ENCODE measurements around the gene TRIL. TPM values are rescaled to one million over a fixed set of nuclear protein-coding genes. Genes with fewer than 3 reads are reported as not detected.

Gene TRIL
- total RNA-seq, 2 experiments from 2014 or later, result not detected

DNA sequence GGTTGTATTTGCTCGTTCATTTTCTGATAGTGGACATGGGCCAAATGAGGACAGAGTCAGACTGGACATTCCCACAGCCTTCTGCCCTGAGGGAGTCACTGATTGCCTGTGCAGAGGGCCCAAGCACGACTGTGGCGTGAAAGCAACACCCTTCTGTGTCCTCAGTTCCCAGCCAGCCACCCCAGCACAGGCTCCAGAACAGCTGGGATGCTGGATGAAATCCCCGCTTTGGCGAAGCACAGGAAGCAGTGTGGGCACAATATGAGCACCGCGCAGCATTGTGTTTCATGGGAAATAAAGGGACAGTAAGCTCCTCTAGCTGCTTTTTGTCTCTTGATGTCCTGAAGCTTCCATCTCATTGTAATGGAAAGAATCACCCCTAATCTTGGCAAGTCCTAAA is 20.5 kb downstream of the TRIL start:
- DNase-seq (ENCODE audit: low spot score), result no peak
- Histone ChIP-seq H3K36me3 (ENCODE audit: insufficient read depth, low read length) (no peaks in the 10 kb centered on the region), H3K4me3 (ENCODE audit: low read depth, low read length, poor library complexity, severe bottlenecking) (no peak overlapping the region), H3K9me3 (ENCODE audit: low read length) (no peaks in the 10 kb centered on the region), H3K79me2 (ENCODE audit: insufficient read depth, low read depth, low read length) (no peaks in the 10 kb centered on the region), H3K9me2 (ENCODE audit: insufficient read depth, low read length) (no peaks in the 10 kb centered on the region), H3K4me1 (ENCODE audit: insufficient read depth, low read length, poor library complexity, severe bottlenecking) (no peaks in the 10 kb centered on the region), H4K20me1 (ENCODE audit: insufficient read depth, low read length) (no peaks in the 10 kb centered on the region), H2AFZ (ENCODE audit: low read length) (no peak overlapping the region), H3K27ac (ENCODE audit: low read depth, low read length, poor library complexity, severe bottlenecking) (no peak overlapping the region), H3K4me2 (ENCODE audit: low read length) (no peak overlapping the region)
- ChIA-PET POLR2A (interaction anchor here (0.7 kb wide), 1 partner anchor 7 kb away, joined by 5 read pairs; no protein-coding TSS in a partner anchor), CTCF (ENCODE audit: unreplicated experiment) (no interaction called here)
- intact Hi-C loops (cut with micrococcal nuclease; ENCODE audit: unreplicated experiment), result no loop called here
- no TSS peak for BruUV-seq (replicated peaks)
- TF ChIP-seq EZH2phosphoT487 (IDR thresholded peaks at IDR 0.05; ENCODE audit: borderline replicate concordance, low read depth, low read length), result no peak
- TF ChIP-seq, protein P1, sequence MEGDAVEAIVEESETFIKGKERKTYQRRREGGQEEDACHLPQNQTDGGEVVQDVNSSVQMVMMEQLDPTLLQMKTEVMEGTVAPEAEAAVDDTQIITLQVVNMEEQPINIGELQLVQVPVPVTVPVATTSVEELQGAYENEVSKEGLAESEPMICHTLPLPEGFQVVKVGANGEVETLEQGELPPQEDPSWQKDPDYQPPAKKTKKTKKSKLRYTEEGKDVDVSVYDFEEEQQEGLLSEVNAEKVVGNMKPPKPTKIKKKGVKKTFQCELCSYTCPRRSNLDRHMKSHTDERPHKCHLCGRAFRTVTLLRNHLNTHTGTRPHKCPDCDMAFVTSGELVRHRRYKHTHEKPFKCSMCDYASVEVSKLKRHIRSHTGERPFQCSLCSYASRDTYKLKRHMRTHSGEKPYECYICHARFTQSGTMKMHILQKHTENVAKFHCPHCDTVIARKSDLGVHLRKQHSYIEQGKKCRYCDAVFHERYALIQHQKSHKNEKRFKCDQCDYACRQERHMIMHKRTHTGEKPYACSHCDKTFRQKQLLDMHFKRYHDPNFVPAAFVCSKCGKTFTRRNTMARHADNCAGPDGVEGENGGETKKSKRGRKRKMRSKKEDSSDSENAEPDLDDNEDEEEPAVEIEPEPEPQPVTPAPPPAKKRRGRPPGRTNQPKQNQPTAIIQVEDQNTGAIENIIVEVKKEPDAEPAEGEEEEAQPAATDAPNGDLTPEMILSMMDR (conservative IDR thresholded peaks at IDR 0.05; ENCODE audit: low read length), result no peak

DNA sequence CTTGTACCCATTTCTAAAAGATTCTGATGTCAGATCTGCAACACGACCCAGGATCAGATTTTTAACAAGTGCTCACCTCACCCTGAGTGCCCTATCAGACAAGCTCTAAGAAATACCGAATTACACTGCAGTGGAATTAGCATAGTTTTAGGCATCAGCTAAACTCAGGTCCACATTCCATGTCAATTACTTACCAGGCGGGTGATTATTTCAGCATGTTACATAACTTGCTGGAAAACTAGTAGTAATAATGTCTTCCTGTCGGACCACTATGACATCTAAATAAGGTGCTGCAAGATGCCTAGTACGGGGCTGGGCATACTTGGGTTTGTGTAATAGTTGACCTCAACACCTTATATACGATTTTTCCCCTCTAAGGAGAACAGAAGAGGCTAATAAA is 21.0 kb downstream of the TRIL start:
- Histone ChIP-seq H3K4me3 (ENCODE audit: low read depth, low read length, poor library complexity, severe bottlenecking) (no peak overlapping the region), H3K27ac (ENCODE audit: low read depth, low read length, poor library complexity, severe bottlenecking) (no peak overlapping the region), H3K36me3 (ENCODE audit: insufficient read depth, low read length) (no peaks in the 10 kb centered on the region), H3K9me3 (ENCODE audit: low read length) (no peaks in the 10 kb centered on the region), H4K20me1 (ENCODE audit: insufficient read depth, low read length) (no peaks in the 10 kb centered on the region), H3K79me2 (ENCODE audit: insufficient read depth, low read depth, low read length) (no peaks in the 10 kb centered on the region), H2AFZ (ENCODE audit: low read length) (no peak overlapping the region), H3K9me2 (ENCODE audit: insufficient read depth, low read length) (no peaks in the 10 kb centered on the region), H3K4me2 (ENCODE audit: low read length) (no peak overlapping the region), H3K4me1 (ENCODE audit: insufficient read depth, low read length, poor library complexity, severe bottlenecking) (no peaks in the 10 kb centered on the region)
- BruUV-seq (replicated peaks), result no TSS peak
- ChIA-PET POLR2A (interaction anchor here (0.7 kb wide), 1 partner anchor 8 kb away, joined by 5 read pairs; no protein-coding TSS in a partner anchor), CTCF (ENCODE audit: unreplicated experiment) (no interaction called here)
- no peak for DNase-seq (ENCODE audit: low spot score)
- TF ChIP-seq, protein P1 (conservative IDR thresholded peaks at IDR 0.05; ENCODE audit: low read length), result no peak
- no peak for TF ChIP-seq EZH2phosphoT487 (IDR thresholded peaks at IDR 0.05; ENCODE audit: borderline replicate concordance, low read depth, low read length)
- intact Hi-C loops (cut with micrococcal nuclease; ENCODE audit: unreplicated experiment), result no loop called here

DNA sequence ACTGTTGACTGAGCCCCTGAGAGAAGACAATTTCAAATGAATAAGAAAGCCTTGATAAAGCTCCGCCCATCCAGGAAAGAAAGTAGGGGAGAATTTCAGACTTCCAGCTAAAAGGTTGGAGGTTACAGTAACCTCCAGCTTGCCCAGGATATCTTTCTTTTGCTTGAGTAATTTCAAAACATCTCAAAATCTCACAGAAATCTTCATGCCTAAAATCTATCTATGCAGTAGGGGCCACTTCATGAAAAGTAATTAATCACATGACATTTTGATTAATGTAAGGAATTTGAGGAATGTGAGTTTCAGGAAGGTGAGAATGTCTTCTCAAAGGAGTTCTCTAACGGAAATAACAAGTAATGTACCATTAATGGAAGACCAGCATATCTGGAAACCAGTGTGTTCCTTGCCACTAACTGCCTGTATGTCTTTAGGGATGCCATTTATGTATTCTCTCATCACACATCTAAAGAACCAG is 24.2 kb downstream of the TRIL start:
- no peak for DNase-seq (ENCODE audit: low spot score)
- Histone ChIP-seq H3K4me3 (ENCODE audit: low read depth, low read length, poor library complexity, severe bottlenecking) (no peak overlapping the region), H3K27ac (ENCODE audit: low read depth, low read length, poor library complexity, severe bottlenecking) (no peak overlapping the region), H3K4me1 (ENCODE audit: insufficient read depth, low read length, poor library complexity, severe bottlenecking) (no peaks in the 10 kb centered on the region), H4K20me1 (ENCODE audit: insufficient read depth, low read length) (no peaks in the 10 kb centered on the region), H3K79me2 (ENCODE audit: insufficient read depth, low read depth, low read length) (no peaks in the 10 kb centered on the region), H3K4me2 (ENCODE audit: low read length) (no peak overlapping the region), H2AFZ (ENCODE audit: low read length) (no peak overlapping the region), H3K36me3 (ENCODE audit: insufficient read depth, low read length) (no peaks in the 10 kb centered on the region), H3K9me3 (ENCODE audit: low read length) (no peaks in the 10 kb centered on the region), H3K9me2 (ENCODE audit: insufficient read depth, low read length) (no peaks in the 10 kb centered on the region)
- POLR2A ChIA-PET, result interaction anchor here (0.5 kb wide), 1 partner anchor 21 kb away, joined by 3 read pairs; no protein-coding TSS in a partner anchor
- BruUV-seq (replicated peaks), result no TSS peak
- CTCF ChIA-PET (ENCODE audit: unreplicated experiment), result no interaction called here
- intact Hi-C loops (cut with micrococcal nuclease; ENCODE audit: unreplicated experiment), result no loop called here
- TF ChIP-seq EZH2phosphoT487 (IDR thresholded peaks at IDR 0.05; ENCODE audit: borderline replicate concordance, low read depth, low read length), result no peak
- TF ChIP-seq, protein P1 (conservative IDR thresholded peaks at IDR 0.05; ENCODE audit: low read length), result no peak
